Astrocyte (in vitro differentiated cells and primary cell): ENCODE measurements around the gene ABCC8. TPM values are rescaled to one million over a fixed set of nuclear protein-coding genes. Genes with fewer than 3 reads are reported as not detected.

Experiments
- DNase-seq: peaks from one replicate; pipeline ENCODE4 v3.0.0-alpha.2; 2010; ENCODE audit warnings: low read depth
- FAIRE-seq: peaks from 2 replicates; lab custom pipeline; 2011; peaks lifted over from hg19 to GRCh38; lab: Jason Lieb, UNC
- H2AFZ ChIP-seq: 2 replicates; pipeline ENCODE4 v1.6.0; 2012; ENCODE audit warnings: low read depth, low read length, inconsistent platforms
- H3K27ac ChIP-seq: 2 replicates; pipeline ENCODE4 v1.5.1; 2011; ENCODE audit warnings: low read depth, low read length, inconsistent platforms
- H3K27me3 ChIP-seq: 2 replicates; pipeline ENCODE4 v1.6.0; 2011; ENCODE audit warnings: low read length, inconsistent platforms; ENCODE audit not compliant: insufficient read depth
- H3K36me3 ChIP-seq: 2 replicates; pipeline ENCODE4 v1.5.1; 2011; ENCODE audit warnings: low read length, inconsistent platforms; ENCODE audit not compliant: insufficient read depth
- H3K4me1 ChIP-seq: 2 replicates; pipeline ENCODE4 v1.5.1; 2011; ENCODE audit warnings: low read length, inconsistent platforms; ENCODE audit not compliant: insufficient read depth
- H3K4me2 ChIP-seq: 2 replicates; pipeline ENCODE4 v1.6.0; 2012; ENCODE audit warnings: low read length, inconsistent platforms
- H3K4me3 ChIP-seq: 2 replicates; pipeline ENCODE4 v1.5.1; 2011; ENCODE audit warnings: low read depth, mild to moderate bottlenecking, low read length, inconsistent platforms; ENCODE audit not compliant: insufficient read depth
- H3K79me2 ChIP-seq: 2 replicates; pipeline ENCODE4 v1.6.0; 2012; ENCODE audit warnings: mild to moderate bottlenecking, low read length, inconsistent platforms; ENCODE audit not compliant: insufficient read depth
- H3K9ac ChIP-seq: 2 replicates; pipeline ENCODE4 v1.6.0; 2012; ENCODE audit warnings: mild to moderate bottlenecking, low read length, inconsistent platforms
- H3K9me3 ChIP-seq: 2 replicates; pipeline ENCODE4 v1.5.1; 2012; ENCODE audit warnings: low read depth, mild to moderate bottlenecking, low read length, inconsistent platforms; ENCODE audit not compliant: insufficient read depth
- H4K20me1 ChIP-seq: 2 replicates; pipeline ENCODE4 v1.6.0; 2012; ENCODE audit warnings: low read length, inconsistent platforms; ENCODE audit not compliant: insufficient read depth
- H3K27ac Mint-ChIP-seq: one replicate; pipeline ENCODE4 v1.8.0; 2021; ENCODE audit warnings: mild to moderate bottlenecking, mixed read lengths; ENCODE audit not compliant: unreplicated experiment
- H3K27me3 Mint-ChIP-seq: one replicate; pipeline ENCODE4 v1.8.0; 2021; ENCODE audit warnings: low read depth, mixed read lengths; ENCODE audit not compliant: unreplicated experiment
- H3K36me3 Mint-ChIP-seq: one replicate; pipeline ENCODE4 v1.8.0; 2021; ENCODE audit warnings: low read depth, mixed read lengths; ENCODE audit not compliant: unreplicated experiment
- H3K4me1 Mint-ChIP-seq: one replicate; pipeline ENCODE4 v1.8.0; 2021; ENCODE audit warnings: low read depth, mixed read lengths; ENCODE audit not compliant: unreplicated experiment
- H3K4me3 Mint-ChIP-seq: one replicate; pipeline ENCODE4 v1.8.0; 2021; ENCODE audit warnings: mild to moderate bottlenecking, moderate library complexity, mixed read lengths; ENCODE audit not compliant: unreplicated experiment
- H3K9me3 Mint-ChIP-seq: one replicate; pipeline ENCODE4 v1.8.0; 2021; ENCODE audit warnings: mild to moderate bottlenecking, mixed read lengths; ENCODE audit not compliant: unreplicated experiment
- CTCF ChIP-seq: IDR thresholded peaks from 2 replicates; pipeline ENCODE4 v1.5.1; 2011; ENCODE audit warnings: low read depth, mild to moderate bottlenecking, inconsistent platforms, low read length, moderate library complexity; ENCODE audit not compliant: insufficient read depth
- EZH2 ChIP-seq: IDR thresholded peaks from 2 replicates; pipeline ENCODE4 v1.6.1; 2012; ENCODE audit warnings: mild to moderate bottlenecking, low read length, inconsistent platforms; ENCODE audit not compliant: insufficient read depth
- total RNA-seq: library from RNA; stranded (reverse); gene quantifications from 2 replicates; pipeline ENCODE4 v1.2.1, GENCODE V29; 2021

The ABCC8 gene
- total RNA-seq, 1 donor from 2014 or later = not detected

GRCh38 chr11:17511571-17511970 lies 34.9 kb upstream of the ABCC8 start:
- Histone ChIP-seq H3K9me3 (no peaks in the 10 kb centered on the region), H3K27me3 (peaks cover 18% of the 10 kb centered on the region), H3K36me3 (no peaks in the 10 kb centered on the region), H4K20me1 (no peaks in the 10 kb centered on the region), H3K9ac (no peak overlapping the region), H3K4me1 (no peaks in the 10 kb centered on the region), H3K4me3 (no peak overlapping the region), H3K4me2 (no peak overlapping the region), H3K27ac (no peak overlapping the region), H3K79me2 (no peaks in the 10 kb centered on the region), H2AFZ (no peak overlapping the region)
- DNase-seq (no peak), FAIRE-seq (no peak)
- Mint-ChIP-seq H3K4me3 (no peak overlapping the region), H3K27ac (no peak overlapping the region), H3K4me1 (peaks cover 17% of the 10 kb centered on the region), H3K9me3 (peaks cover 1% of the 10 kb centered on the region), H3K36me3 (no peaks in the 10 kb centered on the region), H3K27me3 (peaks cover 40% of the 10 kb centered on the region)
- TF ChIP-seq EZH2 = no peak

- no peaks in the 10 kb centered on the region for H4K20me1 ChIP-seq
- no peaks in the 10 kb centered on the region for H3K36me3 ChIP-seq
- H3K9me3 Mint-ChIP-seq = peaks cover 1% of the 10 kb centered on the region
- TF ChIP-seq EZH2 (no peak), CTCF (no peak)
- H3K9me3 ChIP-seq = no peaks in the 10 kb centered on the region
- H3K27ac Mint-ChIP-seq = no peak overlapping the region
- H3K4me1 ChIP-seq = no peaks in the 10 kb centered on the region
- FAIRE-seq (no peak), DNase-seq (no peak)
- H3K4me3 ChIP-seq = no peak overlapping the region
- H2AFZ ChIP-seq = no peak overlapping the region
- peaks cover 35% of the 10 kb centered on the region for H3K27me3 Mint-ChIP-seq
- no peak overlapping the region for H3K4me3 Mint-ChIP-seq
- peaks cover 17% of the 10 kb centered on the region for H3K4me1 Mint-ChIP-seq
- peaks cover 13% of the 10 kb centered on the region for H3K27me3 ChIP-seq
- H3K9ac ChIP-seq = no peak overlapping the region
- no peak overlapping the region for H3K4me2 ChIP-seq
- H3K36me3 Mint-ChIP-seq = no peaks in the 10 kb centered on the region
- no peaks in the 10 kb centered on the region for H3K79me2 ChIP-seq
- no peak overlapping the region for H3K27ac ChIP-seq
These were observed 34.0 kb upstream of the ABCC8 start for GRCh38 chr11:17510507-17511206.

GRCh38 chr11:17508791-17509190 lies 32.1 kb upstream of the ABCC8 start:
- H2AFZ ChIP-seq = no peak overlapping the region
- no peak overlapping the region for H3K9ac ChIP-seq
- no peaks in the 10 kb centered on the region for H3K9me3 ChIP-seq
- no peaks in the 10 kb centered on the region for H3K36me3 Mint-ChIP-seq
- no peak for TF ChIP-seq EZH2
- TF ChIP-seq CTCF = no peak
- H3K4me1 Mint-ChIP-seq = peaks cover 16% of the 10 kb centered on the region
- no peak overlapping the region for H3K4me2 ChIP-seq
- H4K20me1 ChIP-seq = no peaks in the 10 kb centered on the region
- H3K4me3 Mint-ChIP-seq = no peak overlapping the region
- H3K79me2 ChIP-seq = no peaks in the 10 kb centered on the region
- H3K4me3 ChIP-seq = no peak overlapping the region
- peaks cover 13% of the 10 kb centered on the region for H3K27me3 ChIP-seq
- H3K4me1 ChIP-seq = no peaks in the 10 kb centered on the region
- H3K9me3 Mint-ChIP-seq = peaks cover 1% of the 10 kb centered on the region
- DNase-seq (no peak), FAIRE-seq (no peak)
- peak overlapping the region; percentile 53 for H3K27ac Mint-ChIP-seq
- H3K27me3 Mint-ChIP-seq = peaks cover 38% of the 10 kb centered on the region
- no peaks in the 10 kb centered on the region for H3K36me3 ChIP-seq
- H3K27ac ChIP-seq = no peak overlapping the region
